Brain microvascular endothelial cell (primary cell): ENCODE data around the gene DMAC1.

Experiments
- DNase-seq: peaks from one replicate; pipeline ENCODE4 v3.0.0-alpha.2; 2020
- H3K27ac ChIP-seq: fragments of 250-450 bp; sonication (Bioruptor Pico); 2 replicates; pipeline ENCODE4 v1.5.1; 2020; ENCODE audit warnings: mild to moderate bottlenecking, moderate library complexity
- H3K27me3 ChIP-seq: fragments of 250-450 bp; sonication (Bioruptor Pico); replicated peaks from 2 replicates; pipeline ENCODE4 v1.5.1; 2020; ENCODE audit warnings: mild to moderate bottlenecking
- H3K36me3 ChIP-seq: fragments of 250-450 bp; sonication (Bioruptor Pico); replicated peaks from 2 replicates; pipeline ENCODE4 v1.5.1; 2020; ENCODE audit warnings: mild to moderate bottlenecking
- H3K4me3 ChIP-seq: 2 replicates; pipeline ENCODE4 v1.5.1; 2011; ENCODE audit warnings: low read depth, mild to moderate bottlenecking, control low read depth, low read length, moderate library complexity
- CTCF ChIP-seq: IDR thresholded peaks from 2 replicates; pipeline ENCODE4 v1.5.1; 2011; ENCODE audit warnings: low read depth, mild to moderate bottlenecking, moderate library complexity, low read length, control low read depth, inconsistent platforms; ENCODE audit errors: missing control alignments
- in situ Hi-C: cut with HindIII; loops from 2 replicates; pipeline ENCODE4 v1.10.0; 2017; ENCODE audit warnings: low sequenced_read_pairs, low pct_ligation_motif_present

Gene DMAC1

GRCh38 chr9:7828334-7828733 lies 28.8 kb upstream of the DMAC1 start:
- no peak for DNase-seq
- in situ Hi-C loops: no loop called here
- no peak overlapping the region for H3K27ac ChIP-seq
- H3K27me3 ChIP-seq: no peaks in the 10 kb centered on the region
- TF ChIP-seq CTCF: no peak
- no peaks in the 10 kb centered on the region for H3K36me3 ChIP-seq
- no peak overlapping the region for H3K4me3 ChIP-seq

- in situ Hi-C loops: no loop called here
- H3K27ac ChIP-seq: no peak overlapping the region
- no peaks in the 10 kb centered on the region for H3K27me3 ChIP-seq
- no peak overlapping the region for H3K4me3 ChIP-seq
- TF ChIP-seq CTCF: no peak
- no peak for DNase-seq
- no peaks in the 10 kb centered on the region for H3K36me3 ChIP-seq
Observed at GRCh38 chr9:7827792-7828191, 28.2 kb upstream of the DMAC1 start.

GRCh38 chr9:7827056-7827455 lies 27.5 kb upstream of the DMAC1 start:
- Histone ChIP-seq H3K27me3 (no peaks in the 10 kb centered on the region), H3K27ac (no peak overlapping the region), H3K36me3 (no peaks in the 10 kb centered on the region), H3K4me3 (no peak overlapping the region)
- no peak for DNase-seq
- TF ChIP-seq CTCF: no peak
- in situ Hi-C loops: no loop called here

GRCh38 chr9:7823651-7824050 lies 24.1 kb upstream of the DMAC1 start:
- H3K36me3 ChIP-seq: no peaks in the 10 kb centered on the region
- DNase-seq: no peak
- in situ Hi-C loops: no loop called here
- H3K4me3 ChIP-seq: no peak overlapping the region
- H3K27ac ChIP-seq: no peak overlapping the region
- H3K27me3 ChIP-seq: no peaks in the 10 kb centered on the region
- no peak for TF ChIP-seq CTCF

- Histone ChIP-seq H3K4me3 (no peak overlapping the region), H3K27ac (no peak overlapping the region), H3K36me3 (no peaks in the 10 kb centered on the region), H3K27me3 (no peaks in the 10 kb centered on the region)
- in situ Hi-C loops: no loop called here
- no peak for DNase-seq
- no peak for TF ChIP-seq CTCF
Observed at GRCh38 chr9:7819984-7820383, 20.4 kb upstream of the DMAC1 start.

GRCh38 chr9:7816021-7816420 lies 16.4 kb upstream of the DMAC1 start:
- Histone ChIP-seq H3K4me3 (no peak overlapping the region), H3K27ac (no peak overlapping the region), H3K36me3 (no peaks in the 10 kb centered on the region), H3K27me3 (no peaks in the 10 kb centered on the region)
- in situ Hi-C loops: no loop called here
- TF ChIP-seq CTCF: no peak
- DNase-seq: no peak
